Fibroblast of mammary gland (primary cell): Measurements from ENCODE around the gene RPL27A.

Experiments
- DNase-seq: peaks from one replicate; pipeline ENCODE4 v3.0.0-alpha.2; 2010; ENCODE audit warnings: low read depth
- H3K4me3 ChIP-seq: 2 replicates; pipeline ENCODE4 v1.5.1; 2011; ENCODE audit warnings: low read depth, mild to moderate bottlenecking, low read length, moderate library complexity; ENCODE audit not compliant: control insufficient read depth
- CTCF ChIP-seq: conservative IDR thresholded peaks from 2 replicates; pipeline ENCODE4 v1.5.1; 2011; ENCODE audit warnings: low read depth, low read length, inconsistent platforms; ENCODE audit not compliant: control insufficient read depth, insufficient read depth

Gene RPL27A

GRCh38 chr11:8719211-8719649 is 36.6 kb downstream of the RPL27A start:
- H3K4me3 ChIP-seq, result no peak overlapping the region
- TF ChIP-seq CTCF, result no peak
- DNase-seq, result peak; percentile 97

GRCh38 chr11:8719721-8720120 is 37.1 kb downstream of the RPL27A start:
- H3K4me3 ChIP-seq, result no peak overlapping the region
- no peak for DNase-seq

GRCh38 chr11:8720352-8720751 is 37.8 kb downstream of the RPL27A start:
- no peak for DNase-seq
- TF ChIP-seq CTCF, result no peak

More at GRCh38 chr11:8719721-8720120, 37.1 kb downstream of the RPL27A start:
- TF ChIP-seq CTCF, result no peak

GRCh38 chr11:8720868-8721608 is 38.4 kb downstream of the RPL27A start:
- no peak for DNase-seq
- H3K4me3 ChIP-seq, result no peak overlapping the region

More at GRCh38 chr11:8720352-8720751, 37.8 kb downstream of the RPL27A start:
- no peak overlapping the region for H3K4me3 ChIP-seq

GRCh38 chr11:8721609-8722500 is 39.3 kb downstream of the RPL27A start:
- TF ChIP-seq CTCF, result no peak
- peak; percentile 65 for DNase-seq
- H3K4me3 ChIP-seq, result no peak overlapping the region

More at GRCh38 chr11:8720868-8721608, 38.4 kb downstream of the RPL27A start:
- TF ChIP-seq CTCF, result no peak

- TF ChIP-seq CTCF, result no peak
- DNase-seq, result no peak
- H3K4me3 ChIP-seq, result no peak overlapping the region
Measured at GRCh38 chr11:8722809-8723208, 40.2 kb downstream of the RPL27A start.
